HG03378 (cell line): ENCODE measurements around the gene ELFN1.

Experiments
- ATAC-seq: cut with Tn5 transposase; IDR thresholded peaks from one replicate; pipeline ENCODE4 v1.9.1; 2021; ENCODE audit warnings: mild to moderate bottlenecking, moderate library complexity; ENCODE audit not compliant: unreplicated experiment

Gene ELFN1

DNA sequence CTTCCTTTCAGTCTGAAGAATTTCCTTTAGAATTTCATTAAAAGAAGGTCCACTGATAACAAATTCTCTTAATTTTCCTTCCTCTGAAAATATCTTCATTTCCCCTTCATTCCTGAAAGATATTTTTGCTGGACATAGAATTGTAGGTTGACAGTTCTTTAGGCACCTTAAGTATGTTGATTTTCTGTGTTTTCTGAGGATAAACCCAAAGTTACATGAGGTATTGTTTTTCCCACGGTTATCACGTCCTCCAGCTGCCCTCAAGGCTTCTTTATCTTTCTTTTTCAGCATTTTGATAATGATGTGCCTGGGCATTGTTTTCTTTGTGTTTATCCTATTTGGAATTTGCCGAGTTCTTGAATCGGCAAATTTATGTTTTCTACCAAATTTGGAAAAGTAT, 105.3 kb downstream of the ELFN1 start:
- ATAC-seq = no peak

DNA sequence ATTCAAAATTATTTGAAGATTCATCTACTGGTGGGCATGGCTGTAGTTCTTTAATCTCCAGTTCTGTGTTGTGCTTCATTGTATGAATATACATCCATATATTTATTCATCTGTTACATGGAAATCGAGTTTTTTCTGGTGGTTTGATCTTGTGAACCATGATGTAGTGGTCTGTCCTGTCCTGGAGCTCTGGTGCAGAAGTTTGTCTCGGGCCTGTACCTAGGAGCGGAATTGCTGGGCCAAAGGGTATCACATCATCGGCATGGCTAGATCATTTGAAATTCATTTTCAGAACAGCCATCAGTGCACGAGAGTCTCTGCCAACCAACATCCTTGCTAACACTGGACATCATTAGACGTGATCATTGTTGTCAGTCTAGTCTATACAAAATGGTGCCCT, 107.0 kb downstream of the ELFN1 start:
- ATAC-seq = no peak

DNA sequence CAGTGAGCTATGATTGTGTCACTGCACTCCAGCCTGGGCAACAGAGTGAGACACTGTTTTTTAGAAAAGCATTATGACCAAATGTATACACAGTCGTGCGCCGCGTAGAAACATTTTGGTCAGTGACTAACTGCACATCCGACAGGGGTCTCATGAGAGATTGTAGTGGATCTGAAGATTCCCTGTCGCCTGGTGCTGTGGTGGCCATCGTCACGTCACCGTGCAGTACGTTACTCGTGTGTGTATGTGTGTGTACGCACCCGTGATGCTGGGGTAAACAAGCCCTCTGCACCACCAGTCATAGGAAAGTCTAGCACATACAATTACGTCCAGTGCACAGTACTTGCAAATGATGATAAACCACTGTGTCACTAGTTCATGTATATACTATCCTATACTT, 109.4 kb downstream of the ELFN1 start:
- no peak for ATAC-seq

DNA sequence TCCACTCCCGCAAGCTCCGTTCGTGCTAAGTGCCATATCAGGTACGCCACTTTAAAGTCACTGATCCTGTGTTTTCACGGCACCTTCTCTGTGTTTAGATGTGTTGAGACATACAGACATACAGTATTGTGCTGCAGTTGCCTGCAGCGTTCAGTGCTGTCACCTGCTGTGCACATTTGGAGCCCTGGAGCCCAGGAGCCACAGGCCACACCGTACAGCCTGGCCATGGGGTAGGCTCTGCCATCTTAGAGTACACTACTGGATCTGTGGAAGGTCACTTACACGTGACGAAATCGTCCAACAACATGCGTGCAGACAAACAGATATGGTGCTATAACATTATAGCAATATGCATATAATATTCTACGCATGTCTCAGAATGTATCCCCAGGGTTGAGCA, 111.3 kb downstream of the ELFN1 start:
- ATAC-seq = no peak

DNA sequence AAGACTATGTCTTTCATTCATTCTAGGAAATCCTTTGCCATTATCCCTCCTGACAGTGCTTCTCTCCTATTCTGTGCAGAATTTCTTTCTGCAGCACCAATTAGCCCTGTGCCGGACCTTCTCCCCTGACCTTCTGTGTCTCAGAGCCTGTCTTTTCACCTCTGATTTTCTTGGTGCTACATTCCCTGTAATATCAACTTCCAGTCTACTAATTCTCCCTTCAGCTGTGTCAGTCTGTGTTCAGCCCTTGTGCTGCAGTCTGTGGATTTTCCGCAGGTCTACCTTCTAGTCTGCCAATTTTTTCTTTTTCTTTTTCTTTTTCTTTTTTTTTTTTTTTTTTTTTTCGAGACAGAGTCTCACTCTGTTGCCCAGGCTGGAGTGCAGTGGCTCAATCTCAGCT, 115.8 kb downstream of the ELFN1 start:
- ATAC-seq = no peak

DNA sequence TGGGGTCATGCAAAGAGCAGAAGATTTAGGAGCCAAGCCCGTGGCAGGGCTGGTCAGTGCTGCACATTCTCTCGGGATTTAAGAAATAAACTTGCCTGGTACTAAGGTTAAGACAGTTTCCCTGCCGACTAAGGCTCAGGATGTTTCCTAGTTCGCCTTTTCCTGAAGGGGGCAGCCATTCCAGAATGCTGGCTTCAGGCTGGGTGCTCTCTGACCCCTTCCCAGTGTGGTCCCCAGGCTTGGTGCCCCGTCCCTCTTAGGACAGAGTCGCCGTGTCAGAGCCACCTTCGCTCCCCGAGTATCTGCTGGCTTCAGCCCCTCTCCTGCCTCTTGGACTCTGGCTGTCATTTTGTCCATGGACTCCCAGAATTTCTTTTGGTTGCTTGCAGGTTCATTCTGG, 117.2 kb downstream of the ELFN1 start:
- no peak for ATAC-seq

DNA sequence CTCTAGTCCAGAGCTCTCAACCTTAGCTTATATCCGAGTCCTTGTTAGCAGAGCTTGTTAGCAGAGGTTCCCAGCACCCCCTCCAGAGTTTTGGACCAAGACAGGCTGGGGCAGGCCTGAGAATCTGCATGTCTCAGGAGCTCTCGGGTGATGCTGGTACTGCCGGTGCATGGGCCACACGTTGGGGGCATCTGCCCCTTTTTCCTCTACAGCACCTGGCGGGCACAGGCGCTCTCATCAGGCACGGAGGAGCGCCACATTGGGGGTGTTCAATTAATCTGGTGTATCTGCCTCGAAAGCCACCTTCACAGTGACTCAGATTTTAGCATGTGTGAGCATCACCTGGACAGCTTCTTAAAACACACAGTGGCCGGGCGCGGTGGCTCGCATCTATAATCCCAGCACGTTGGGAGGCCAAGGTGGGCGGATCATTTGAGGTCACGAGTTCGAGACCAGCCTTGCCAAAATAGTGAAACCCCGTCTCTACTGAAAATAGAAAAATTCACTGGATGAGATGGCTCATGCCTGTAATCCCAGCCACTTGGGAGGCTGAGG, 117.7 kb downstream of the ELFN1 start:
- no peak for ATAC-seq

DNA sequence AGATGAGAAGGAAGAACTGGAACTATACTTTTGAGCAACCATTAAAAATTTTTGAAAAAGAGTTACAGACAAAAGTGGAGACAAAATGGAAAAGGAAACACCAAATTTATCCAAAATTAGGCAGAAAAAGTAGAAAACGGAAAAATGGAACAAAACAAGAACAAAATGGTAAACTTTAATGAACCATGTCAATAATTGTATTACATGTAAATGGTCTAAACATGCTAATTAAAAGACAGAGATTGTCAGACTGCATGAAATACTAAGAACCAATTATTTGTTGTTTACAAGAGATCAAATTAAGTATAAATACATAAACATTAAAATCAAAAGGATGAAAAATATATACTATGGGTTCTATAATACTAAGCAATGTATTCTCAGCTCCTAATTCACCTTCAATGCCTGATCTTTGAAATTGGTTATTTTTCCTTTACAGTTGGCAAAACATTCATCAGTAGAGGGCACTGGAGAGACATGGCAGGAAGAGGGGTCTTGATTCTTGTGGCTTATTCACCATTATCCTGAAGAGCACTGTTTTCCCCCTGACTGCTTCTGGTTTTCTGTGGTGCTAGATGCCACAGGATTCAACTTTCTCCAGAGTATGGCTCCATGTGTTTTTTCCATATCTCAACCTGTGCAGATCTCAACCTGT, 124.9 kb downstream of the ELFN1 start:
- no peak for ATAC-seq
